HG03045 (cell line): Measurements from ENCODE around the gene KLHL33.
"Not testable (repeated sequence)": the region's sequence is repeated elsewhere in the genome, so short reads cannot be mapped to it uniquely, and the experiment has no call there.

Experiments used
- ATAC-seq: cut with Tn5 transposase; IDR thresholded peaks from one replicate; pipeline ENCODE4 v1.9.1; 2021; ENCODE audit warnings: mild to moderate bottlenecking, moderate library complexity; ENCODE audit not compliant: unreplicated experiment

The KLHL33 gene

DNA sequence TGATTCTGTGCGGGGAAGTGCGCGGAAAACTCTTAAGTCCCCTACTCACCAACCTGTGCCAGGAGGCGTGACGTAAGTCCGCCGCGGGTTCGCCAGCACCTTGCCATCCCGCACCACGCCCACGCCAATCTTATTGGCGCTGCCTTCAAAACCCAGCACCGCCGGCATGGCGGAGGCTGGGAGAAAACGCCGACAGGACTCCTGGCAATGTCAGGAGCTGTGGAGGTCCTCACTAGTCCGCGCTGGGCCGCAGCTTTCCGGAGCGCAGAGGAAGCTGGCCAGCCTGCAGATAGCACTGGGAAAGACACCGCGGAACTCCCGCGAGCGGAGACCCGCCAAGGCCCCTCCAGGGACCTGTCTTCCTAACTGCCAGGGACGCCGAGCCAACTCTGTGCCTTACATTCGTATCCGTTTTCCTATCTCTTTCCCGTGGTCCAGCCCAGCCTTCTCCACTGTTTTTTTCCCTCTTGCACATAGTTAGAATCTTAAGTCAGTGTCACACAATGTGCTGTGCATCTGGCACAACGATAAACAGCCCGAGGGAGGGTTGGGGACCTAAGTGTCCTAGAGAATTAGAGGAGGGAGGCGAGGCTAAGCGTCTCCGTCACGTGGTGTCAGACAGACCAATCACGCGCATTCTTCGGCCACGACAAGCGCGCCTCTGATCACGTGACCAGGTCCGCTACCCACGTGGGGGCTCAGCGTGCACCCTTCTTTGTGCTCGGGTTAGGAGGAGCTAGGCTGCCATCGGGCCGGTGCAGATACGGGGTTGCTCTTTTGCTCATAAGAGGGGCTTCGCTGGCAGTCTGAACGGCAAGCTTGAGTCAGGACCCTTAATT is 18.8 kb upstream of the KLHL33 start, which contains the start of the genes APEX1 and OSGEP:
Gene APEX1 (plus strand): TSS at position 711 of the 839 bp plus-strand sequence. CDS start 420 bp downstream, outside the sequence.
Gene OSGEP (minus strand): TSS at position 297 of the 839 bp plus-strand sequence. CDS start 129 bp downstream, at position 168.
- ATAC-seq, result peak; percentile 86

DNA sequence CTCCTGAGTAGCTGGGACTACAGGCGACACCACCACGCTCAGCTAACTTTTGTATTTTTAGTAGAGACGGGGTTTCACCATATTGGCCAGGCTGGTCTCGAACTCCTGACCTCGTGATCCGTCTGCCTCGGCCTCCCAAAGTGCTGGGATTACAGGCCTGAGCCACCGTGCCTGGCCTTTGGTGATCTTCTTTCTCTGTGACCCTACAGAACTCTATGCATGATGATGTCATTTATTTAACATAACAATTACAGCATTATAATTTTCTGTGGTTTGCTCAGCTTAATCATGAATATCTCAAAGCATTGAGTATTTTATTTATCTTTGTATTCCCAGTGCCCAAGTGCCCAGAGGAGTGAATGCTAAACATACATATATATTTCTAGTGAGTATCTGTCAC is 16.9 kb upstream of the KLHL33 start:
- ATAC-seq, result not testable (repeated sequence)

DNA sequence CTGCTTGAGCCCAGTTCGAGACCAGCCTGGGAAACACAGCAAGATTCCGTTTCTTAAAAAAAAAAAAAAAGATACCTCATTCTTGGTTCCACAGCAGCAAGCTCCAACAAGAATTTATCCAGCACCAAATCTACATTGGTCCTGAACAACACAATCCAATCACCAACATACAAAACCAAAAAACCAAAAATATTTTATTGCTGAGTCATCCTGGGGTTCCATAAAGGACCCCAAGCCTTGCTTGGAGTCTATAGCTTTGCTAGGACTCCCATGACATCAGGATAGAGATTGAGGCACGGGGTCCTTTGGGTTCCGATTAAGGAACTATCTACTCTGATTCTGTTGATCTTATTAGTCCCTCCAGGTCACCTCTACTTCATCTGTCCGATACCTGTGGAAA is 10.9 kb upstream of the KLHL33 start:
- ATAC-seq, result no peak

DNA sequence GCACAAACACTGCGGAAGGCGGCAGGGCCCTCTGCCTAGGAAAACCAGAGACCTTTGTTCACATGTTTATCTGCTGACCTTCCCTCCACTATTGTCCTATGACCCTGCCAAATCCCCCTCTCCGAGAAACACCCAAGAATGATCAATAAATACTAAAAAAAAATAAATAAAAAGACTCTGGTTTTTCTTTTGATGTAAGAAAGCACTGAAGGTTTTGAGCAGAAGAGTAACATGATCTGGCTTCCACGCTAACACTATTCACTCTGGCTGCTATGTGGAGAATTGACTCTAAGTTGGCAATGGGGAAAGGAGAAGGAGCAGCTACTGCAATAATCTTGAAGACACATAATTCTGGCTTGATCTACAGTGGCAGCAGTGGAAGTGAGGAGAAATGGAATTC is 7.7 kb upstream of the KLHL33 start:
- not testable (repeated sequence) for ATAC-seq

DNA sequence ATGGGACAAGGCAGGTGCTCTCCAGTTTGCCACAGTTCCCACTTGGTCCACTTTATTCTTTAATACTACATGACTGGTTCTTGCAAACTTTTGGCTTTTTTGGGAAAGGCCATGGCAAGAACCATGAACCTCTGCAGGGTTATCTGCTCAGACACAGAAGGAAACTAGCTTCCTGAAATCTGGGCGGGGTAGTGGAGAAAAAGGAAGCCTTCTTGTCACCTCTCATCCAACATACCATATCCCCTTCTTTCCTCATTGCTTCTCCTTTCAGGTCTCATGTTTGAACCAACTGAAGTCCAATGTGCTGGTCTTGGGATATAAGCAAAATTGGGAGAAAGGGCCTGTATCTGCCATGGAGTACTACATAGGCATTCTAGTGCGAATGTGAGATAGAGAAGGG is 5.5 kb upstream of the KLHL33 start:
- no peak for ATAC-seq

DNA sequence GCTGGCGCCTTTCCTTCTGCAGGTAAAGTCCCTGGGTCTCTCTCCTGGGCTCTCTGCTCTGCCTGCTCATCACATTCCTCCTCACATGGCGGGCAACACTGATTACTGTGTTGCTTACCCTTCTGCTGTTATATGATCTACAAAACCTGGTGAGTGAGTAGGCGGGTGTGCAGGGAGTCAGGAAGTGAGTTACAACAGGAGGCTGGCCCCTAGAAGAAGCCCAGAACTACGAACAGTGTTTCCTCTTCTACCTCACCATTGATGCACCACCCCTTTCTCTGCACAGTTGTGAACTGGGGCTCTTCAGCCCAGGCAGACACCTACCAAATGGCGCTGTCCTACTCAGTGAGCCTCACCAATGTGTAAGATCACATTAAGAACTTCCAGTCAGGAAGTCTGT is 4.9 kb upstream of the KLHL33 start:
- ATAC-seq, result no peak

DNA sequence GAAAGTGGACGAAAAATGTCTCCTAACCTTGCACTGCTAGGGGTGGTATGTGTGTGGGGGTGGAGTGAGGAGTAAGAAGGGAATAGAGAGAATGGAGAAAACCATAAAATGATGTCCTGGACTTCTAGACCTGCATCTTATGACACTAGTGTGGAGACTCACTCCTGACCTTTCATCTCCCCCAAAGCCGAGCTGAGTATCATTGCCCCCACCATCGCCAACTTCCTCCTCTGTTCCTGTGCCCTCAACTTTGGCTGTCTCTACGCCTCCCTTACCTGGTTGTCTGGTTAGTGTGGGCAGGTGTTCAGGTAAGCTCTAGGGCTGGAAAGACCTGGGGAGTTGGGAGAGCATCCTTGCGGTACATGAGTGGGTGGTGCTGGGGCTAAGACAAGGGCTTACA is 4.5 kb upstream of the KLHL33 start:
- no peak for ATAC-seq

DNA sequence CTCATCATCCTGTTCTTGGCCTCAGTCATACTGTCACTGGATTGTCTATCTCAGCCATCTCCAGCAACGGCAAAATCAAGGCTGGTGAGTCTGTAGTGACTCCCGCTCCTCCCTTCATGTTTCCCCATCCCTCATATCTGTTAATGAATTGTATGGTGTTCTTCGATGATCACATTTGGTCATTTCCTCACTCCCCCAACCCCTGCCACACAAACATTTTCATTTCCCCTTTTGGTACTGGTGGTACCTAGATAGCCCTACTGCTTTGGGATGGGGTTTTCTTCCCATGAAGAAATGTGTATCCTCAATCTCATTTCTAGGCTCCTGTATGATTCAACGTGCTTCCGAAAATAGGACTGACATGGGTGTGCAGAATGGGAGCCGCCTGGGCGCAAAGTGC is 2.7 kb upstream of the KLHL33 start:
- no peak for ATAC-seq

DNA sequence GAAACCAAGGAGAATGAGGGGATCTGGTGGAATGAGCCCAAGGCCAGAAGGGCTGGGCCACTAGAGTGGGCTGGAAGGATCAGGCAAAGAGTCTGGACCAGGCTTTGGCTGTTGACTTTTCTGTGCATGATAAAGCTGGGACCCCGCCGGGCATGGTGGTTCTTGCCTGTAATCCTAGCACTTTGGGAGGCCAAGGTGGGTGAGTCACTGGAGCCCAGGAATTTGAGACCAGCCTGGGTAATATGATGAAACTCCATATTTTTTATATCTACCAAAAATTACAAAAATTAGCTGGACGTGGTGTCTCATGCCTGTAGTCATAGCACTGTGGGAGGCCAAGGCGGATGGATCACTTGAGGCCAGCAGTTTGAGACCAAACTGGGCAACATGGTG is 393 bp upstream of the KLHL33 start:
- ATAC-seq, result no peak

DNA sequence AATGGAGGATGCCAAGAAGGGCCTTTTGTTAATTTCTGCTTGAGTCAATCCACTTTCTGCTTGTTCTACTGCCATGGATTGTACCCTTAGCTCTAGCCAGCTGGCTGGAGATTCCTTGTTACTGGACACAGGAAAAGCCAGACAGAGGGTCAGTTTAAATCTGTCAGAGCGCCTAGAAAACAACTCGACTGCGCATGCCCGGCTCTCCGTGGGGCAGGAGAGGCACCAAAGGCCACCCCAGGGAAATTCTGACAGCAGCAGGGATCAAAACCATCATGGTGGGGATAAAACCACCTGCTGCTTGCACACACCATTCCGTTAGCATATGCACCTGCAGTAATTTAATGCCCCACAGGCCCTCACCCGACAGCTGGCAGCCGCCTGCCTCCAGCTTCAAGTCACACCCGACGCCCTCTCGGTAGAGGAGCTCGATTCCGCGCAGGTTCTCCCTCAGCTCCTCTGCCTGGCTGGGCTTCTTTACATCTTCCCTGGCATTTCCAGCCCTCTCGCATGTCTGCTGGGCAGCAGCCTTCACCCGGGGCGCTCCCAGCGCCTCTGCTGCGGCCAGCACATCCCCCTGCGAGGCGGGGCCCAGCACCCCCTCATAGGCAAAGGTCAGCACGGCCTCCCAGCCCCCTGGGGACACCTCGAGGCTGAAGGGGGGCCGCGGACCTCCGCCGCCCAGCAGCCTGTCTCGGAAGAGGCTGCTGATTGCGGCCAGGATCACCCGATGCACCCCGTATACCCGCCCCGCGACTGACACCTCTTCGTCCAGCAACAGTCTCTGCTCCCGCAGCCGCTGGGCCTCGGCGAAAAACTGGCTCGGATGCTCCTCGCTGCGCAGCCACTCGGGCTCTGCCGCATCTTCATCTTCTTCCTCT is 1.0 kb downstream of the KLHL33 start:
- no peak for ATAC-seq

DNA sequence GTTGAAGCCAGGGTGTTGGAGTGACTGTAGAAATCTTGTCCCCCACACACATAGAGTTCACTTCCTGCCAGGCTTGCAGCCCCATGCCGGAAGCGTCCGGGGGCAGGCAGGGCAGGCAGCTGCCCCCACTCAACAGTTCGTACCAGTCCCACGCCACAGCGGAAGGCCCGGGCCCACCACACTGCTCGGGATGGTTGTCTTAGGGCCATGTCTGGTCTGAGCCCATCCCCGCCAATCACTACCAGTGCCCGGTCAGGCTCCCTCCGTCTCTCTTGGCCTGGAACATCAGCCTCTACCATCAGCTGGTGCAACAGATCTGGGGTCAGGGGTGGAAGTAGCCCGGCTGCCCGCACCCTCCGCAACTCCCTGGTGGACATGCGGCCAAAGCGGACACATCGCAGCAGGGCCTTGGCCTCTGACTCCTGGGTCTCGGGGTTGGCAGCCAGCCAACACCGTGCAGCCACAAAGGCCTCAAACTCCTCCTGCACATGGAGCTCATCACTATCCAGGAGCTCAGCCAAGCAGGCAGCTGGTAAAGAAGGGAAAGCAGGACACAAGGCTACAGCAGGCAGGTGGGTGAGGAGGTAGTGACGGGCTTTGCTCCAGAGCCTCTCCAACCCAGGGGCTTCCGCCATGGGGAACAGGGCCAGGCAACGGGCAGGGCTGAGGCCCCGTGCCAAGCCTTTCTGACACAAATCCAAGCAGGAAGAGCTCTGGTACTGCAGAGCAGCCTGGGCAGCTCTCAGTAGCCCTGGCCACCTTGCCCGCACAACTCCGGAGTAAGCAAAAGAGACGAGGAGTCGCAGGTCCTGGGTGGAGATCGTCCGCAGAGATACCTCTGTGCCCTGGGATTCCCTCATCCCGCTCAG is 5.9 kb downstream of the KLHL33 start:
- ATAC-seq, result no peak

DNA sequence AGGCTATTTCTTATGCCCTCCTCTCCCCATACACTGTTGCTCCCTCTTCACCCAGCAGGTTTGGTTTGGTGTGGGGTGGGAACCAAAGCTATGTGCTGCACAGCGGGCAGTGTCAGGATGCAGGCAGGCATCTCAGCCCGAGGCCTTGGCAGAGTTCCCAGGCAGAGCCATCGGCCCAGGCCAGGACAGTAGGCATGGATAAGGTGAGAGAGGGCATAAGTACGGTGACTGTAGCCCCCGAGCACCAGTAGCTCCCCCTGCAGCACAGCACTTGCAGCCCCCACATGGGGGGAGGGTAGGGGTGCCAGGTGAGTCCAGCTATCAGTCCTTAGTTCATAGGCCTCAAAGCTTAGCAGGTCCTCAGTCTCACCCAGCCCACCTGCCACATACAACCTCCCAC is 7.2 kb downstream of the KLHL33 start:
- ATAC-seq, result no peak

DNA sequence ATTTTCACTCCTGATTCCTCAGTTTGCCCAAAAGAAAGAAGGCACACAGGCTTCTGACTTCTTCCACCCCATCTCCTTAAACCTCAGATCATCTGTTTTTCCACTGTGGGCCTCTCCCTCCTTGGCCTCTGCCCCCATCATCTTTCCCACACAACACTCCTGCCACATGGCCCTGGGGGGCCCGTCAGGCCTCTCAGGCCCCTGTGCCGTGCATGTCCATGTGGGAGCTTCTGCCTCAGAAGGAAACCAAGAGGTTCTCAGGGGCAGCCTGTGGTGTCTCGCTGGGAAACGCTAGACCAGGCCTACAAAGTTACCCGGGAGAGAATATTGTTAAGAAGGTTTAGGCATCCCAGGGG is 8.0 kb downstream of the KLHL33 start:
- ATAC-seq, result peak; percentile 39

DNA sequence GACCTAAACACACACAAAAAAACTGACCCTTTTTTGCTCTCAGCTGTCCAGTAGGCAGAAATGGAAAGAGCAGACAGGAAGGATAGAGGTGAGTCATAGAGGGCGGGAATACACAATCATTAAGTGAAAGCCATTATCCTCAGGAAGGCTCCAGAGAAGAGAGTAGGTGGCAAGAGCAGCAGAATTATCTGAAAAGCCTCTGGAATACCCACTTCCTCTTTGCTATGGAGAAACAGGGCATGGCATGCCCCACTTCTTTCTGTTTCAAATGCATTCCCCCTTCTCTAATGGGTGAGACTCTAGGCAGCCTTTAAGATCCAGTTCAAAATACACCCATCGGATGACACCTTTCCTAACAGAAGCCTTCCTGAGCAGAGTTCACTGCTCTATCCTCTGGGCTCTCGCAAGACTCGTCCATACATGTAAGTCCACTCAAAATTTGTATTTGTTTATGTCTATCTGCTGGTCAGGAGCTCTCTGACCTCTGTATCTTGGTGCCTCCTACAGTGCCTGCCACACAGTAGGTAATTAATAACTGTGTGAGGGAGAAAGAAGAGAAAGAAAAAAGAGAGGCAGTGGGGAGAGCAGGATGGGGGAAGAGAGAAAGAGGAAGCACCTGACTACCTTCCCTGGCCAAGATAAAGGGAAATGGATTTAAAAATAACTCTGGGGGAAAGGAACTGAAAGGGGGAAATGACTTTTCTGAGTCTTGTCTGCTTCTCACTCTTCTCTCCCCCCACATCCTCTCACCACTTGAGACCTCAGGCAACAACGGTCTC is 8.5 kb downstream of the KLHL33 start:
- ATAC-seq, result peak; percentile 63

DNA sequence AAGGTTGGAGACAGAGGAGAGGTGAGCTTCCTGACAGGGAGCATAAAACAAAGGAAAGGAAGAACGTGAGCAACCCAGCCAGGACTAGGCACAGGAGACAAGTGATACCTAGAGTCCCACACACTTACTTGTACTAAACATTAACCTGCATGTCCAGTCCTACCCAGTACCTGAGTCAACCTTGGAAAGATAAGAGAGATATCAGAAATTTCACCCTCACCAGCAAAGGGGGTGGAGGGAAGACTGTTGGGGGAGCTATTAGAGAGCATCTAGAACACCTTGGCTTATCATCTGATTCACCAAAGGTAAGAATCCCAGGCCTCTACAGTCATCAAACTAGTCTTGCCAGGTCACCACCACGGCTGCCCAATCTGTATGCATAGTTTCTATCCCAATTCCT is 11.1 kb downstream of the KLHL33 start:
- ATAC-seq, result no peak

DNA sequence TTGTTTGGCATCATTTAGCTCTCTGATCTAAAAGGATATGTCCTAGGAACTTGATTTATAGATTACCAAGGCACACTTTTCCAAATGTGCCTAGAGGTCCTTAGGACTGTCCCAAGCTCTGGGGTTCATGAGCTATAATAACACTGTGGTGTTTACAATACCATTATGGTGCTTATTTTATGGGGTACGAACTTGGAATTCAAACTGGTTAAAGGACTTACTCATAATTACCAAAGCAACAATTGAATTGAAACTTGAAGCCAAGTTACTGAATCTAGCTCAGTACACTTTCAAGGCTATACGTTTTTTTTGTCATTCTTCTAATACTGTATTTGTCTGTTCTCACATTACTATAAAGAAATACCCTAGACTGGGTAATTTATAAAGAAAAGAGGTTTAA is 13.1 kb downstream of the KLHL33 start:
- ATAC-seq, result no peak

DNA sequence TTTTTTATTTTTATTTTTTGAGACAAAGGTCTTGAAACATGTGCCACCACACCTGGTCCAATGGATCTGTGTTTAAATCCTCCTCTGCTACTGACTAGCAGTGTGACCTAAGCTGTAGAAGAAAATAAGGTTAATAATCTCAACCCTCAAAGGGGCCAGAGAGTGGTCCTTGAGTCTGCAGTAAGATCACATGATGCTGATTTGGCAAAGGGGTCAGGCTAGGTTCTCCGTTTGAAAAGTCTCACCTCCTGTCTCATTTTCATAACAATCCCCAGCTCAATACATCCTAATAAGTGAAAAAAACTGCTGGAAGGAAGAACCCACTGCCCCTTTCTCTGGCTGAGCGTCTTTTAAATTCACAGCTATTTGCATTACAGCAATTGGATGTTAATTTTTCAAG is 14.7 kb downstream of the KLHL33 start:
- no peak for ATAC-seq

DNA sequence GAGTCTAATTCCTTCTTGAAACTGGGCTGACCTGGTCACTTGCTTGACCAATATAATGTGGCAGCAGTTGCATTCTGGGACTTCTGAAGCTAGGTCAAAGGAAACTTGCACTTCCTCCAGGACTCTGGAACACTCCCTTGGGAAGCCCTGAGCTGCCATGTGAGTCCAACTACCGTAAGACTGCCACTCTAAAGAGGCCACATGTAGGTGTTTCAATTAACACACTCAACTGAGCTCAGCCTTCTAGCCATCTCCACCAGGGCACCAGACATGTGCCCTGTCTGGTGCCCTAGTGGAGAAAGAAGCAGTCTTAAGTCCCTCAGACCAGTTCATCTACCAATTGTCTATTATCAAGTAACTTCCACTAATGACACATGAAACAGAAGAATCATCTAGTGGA is 16.5 kb downstream of the KLHL33 start:
- ATAC-seq, result no peak

DNA sequence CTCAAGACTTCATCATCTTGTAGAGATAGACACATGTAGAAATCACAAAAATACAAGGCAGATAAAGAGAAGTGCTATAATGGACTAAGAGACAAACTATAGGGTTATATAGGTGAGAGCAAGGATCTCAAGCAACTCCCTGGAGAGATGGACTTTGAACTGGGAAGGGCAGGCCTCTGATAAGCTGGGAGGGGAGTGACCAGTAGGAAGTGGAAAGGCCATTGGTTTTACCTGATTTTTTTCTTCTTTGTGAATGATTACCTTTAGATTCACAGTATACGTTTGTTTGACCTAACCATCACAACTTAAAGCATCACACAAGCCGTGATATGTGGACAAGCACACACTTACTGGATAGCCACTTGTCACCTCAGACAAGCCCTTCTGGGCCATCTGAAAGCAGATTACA is 17.5 kb downstream of the KLHL33 start:
- ATAC-seq, result no peak
